GM19463 (cell line): ENCODE measurements around the gene CDX1.

ENCODE experiments used
- ATAC-seq: cut with Tn5 transposase; IDR thresholded peaks from one replicate; pipeline ENCODE4 v1.9.1; 2021; ENCODE audit warnings: mild to moderate bottlenecking, moderate library complexity; ENCODE audit not compliant: unreplicated experiment

The CDX1 gene

GRCh38 chr5:150181027-150181426 is 14.4 kb downstream of the CDX1 start:
- ATAC-seq, result no peak

- ATAC-seq, result no peak
Measured at GRCh38 chr5:150181766-150182545, 15.4 kb downstream of the CDX1 start.

GRCh38 chr5:150182774-150183173 is 16.2 kb downstream of the CDX1 start:
- no peak for ATAC-seq

GRCh38 chr5:150183436-150183835 is 16.9 kb downstream of the CDX1 start:
- ATAC-seq, result no peak

GRCh38 chr5:150184006-150184405 is 17.4 kb downstream of the CDX1 start:
- no peak for ATAC-seq

- no peak for ATAC-seq
Measured at GRCh38 chr5:150184990-150185912, 18.7 kb downstream of the CDX1 start.

GRCh38 chr5:150186137-150186536 is 19.6 kb downstream of the CDX1 start:
- no peak for ATAC-seq

GRCh38 chr5:150186897-150187296 is 20.3 kb downstream of the CDX1 start:
- ATAC-seq, result no peak

GRCh38 chr5:150188146-150188842 is 21.7 kb downstream of the CDX1 start:
- no peak for ATAC-seq

GRCh38 chr5:150189326-150189725 is 22.7 kb downstream of the CDX1 start:
- no peak for ATAC-seq

- ATAC-seq, result no peak
Measured at GRCh38 chr5:150189728-150190502, 23.3 kb downstream of the CDX1 start, which contains the start of gene SLC6A7. Gene SLC6A7 (plus strand): TSS chr5:150190062. CDS start chr5:150190328, 266 bp downstream.

- no peak for ATAC-seq
Measured at GRCh38 chr5:150190503-150190979, 24.0 kb downstream of the CDX1 start.

GRCh38 chr5:150190987-150191386 is 24.4 kb downstream of the CDX1 start:
- no peak for ATAC-seq

GRCh38 chr5:150192462-150192861 is 25.9 kb downstream of the CDX1 start:
- ATAC-seq, result no peak

GRCh38 chr5:150195736-150196485 is 29.3 kb downstream of the CDX1 start:
- no peak for ATAC-seq

GRCh38 chr5:150196514-150196913 is 29.9 kb downstream of the CDX1 start:
- no peak for ATAC-seq

GRCh38 chr5:150196986-150197385 is 30.4 kb downstream of the CDX1 start:
- no peak for ATAC-seq

GRCh38 chr5:150197476-150197875 is 30.9 kb downstream of the CDX1 start:
- ATAC-seq, result no peak

- ATAC-seq, result no peak
Measured at GRCh38 chr5:150202501-150202900, 35.9 kb downstream of the CDX1 start.
